Limb (tissue), 2 donors: ENCODE results near the gene SPECC1.
A peak's percentile ranks its signal among the peaks of the same experiment; 100 is the strongest.
"Not testable (repeated sequence)": the region's sequence is repeated elsewhere in the genome, so short reads cannot be mapped to it uniquely, and the experiment has no call there.

Source experiments
- DNase-seq, 2 donors: peaks; one replicate each; pipeline ENCODE4 v3.0.0-alpha.2; 2016; ENCODE audit errors: extremely low spot score in 2 of 2

The SPECC1 gene

GRCh38 chr17:20068445-20068844 is 59.3 kb downstream of the SPECC1 start:
- no peak for DNase-seq

DNA sequence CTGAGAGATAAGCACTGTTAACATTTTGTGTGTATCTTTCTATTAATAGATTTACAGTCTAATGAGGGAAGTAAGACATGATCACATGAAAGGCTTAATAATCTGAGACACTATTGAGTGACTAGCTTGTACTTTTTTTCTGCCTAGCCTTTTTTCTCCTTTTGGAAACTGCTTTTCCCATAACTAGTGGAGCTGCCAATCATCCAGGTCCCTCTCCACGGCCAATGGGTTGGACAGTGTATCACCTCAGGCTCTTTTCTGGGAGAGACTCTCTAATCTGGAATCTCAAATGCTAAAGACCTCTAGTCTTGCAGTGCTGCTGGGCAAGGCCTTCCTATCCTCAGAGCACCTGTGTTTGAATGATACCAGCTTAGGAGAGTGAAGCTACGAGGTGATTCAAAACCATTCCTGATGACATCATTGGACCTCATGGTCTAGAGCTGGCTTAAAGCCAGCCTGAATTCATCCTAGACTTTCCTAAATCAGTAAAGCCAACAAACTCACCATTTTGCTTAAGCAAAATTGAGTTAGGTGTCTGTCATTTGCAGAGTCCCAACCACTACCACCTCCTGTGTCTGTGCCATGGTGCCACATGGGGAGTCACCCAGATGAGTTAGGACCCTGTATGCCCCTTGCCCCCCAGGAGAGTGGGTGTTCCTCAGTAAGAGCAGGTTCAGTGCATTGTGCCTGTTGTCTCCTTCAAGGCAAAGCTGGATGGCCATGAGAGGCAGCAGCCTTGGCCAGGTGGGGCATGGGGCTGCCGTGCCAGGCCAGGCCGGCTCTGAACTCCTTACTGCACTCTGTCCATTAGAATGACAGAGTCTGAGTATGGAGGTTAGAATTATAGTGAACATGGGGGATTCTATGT is 62.9 kb downstream of the SPECC1 start:
- no peak for DNase-seq

- no peak for DNase-seq
These were observed 63.5 kb downstream of the SPECC1 start for GRCh38 chr17:20072692-20072992.

DNA sequence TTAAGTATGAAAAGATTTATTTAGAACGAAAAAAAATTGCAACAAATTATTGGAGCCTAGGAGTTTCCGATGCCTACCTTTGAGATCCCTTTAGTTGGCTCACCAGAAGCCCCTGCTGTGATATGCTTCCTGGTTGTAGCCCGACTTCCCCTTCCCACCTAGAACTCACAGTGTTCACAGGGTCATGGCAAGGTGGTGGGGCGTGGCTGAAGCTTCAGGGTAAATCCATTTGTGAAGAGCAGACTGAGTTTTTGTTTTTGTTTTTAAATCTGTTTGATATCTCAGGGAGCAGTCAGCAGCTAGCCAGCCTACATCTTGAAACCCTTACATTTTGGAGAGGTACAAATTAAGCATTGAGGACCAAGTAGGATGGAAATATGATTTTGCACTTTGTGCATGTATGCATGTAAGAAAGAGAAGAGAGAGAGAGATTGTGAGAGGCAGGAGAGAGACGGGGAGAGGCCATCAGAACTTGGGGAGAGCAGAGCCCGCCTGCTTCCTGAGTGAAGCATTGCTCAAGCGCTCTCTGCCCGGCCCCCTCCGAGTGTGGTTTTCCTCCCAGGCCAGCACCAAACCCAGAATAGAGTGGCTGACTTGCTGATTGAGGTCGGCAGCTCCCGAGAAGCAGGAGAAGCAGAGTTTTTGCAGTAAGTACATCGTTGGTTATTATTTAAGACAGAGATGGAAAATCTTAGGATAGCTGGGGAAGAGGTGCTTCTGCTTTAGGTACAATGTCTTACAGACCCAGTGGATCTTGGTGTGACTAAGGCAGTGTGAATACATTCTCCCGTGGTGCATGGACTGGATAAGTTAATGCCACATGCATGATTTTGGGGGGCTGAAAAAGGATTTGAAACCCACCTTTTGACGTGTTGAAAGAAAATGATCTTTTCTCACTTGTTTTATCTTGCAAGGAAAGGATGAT is 64.2 kb downstream of the SPECC1 start:
- DNase-seq: no peak

DNA sequence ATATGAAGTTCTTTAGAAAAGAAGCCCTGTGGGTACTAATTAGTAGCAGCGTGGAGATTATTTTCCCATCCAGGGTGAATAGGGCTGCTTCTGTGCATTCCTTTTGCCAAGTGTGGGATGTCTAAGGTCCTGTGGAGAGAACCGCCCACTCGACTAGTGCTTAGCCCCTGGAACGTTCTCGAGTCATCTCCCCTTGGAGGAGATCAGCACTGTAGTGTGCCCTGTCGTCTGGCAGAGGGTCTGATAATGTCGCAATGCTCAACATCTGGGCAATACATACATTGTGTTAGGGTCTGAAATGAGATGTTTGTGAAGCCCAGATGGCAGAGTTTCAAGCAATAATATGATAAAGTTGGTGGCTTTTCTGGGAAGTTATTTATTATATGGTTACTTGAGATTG is 64.8 kb downstream of the SPECC1 start:
- no peak for DNase-seq

DNA sequence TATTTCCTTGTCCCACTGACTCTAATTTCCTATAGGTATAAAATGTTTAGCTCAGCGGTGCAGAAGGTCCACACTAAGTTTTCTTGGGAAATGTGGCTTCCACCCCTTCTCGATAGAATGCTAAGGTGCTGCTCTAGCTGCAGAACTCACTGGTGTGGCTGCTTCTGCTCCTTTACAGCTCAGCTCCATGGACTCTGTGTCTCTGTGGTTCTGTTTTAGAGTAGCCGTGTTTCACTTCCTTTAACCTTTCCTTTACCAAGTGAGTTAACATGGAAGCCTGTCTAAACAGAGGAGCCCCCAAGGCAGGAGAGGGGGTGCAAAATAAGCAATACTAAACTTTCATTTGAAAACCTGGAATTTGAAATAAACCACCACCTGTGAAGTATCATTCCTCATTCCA is 65.3 kb downstream of the SPECC1 start:
- DNase-seq: no peak

DNA sequence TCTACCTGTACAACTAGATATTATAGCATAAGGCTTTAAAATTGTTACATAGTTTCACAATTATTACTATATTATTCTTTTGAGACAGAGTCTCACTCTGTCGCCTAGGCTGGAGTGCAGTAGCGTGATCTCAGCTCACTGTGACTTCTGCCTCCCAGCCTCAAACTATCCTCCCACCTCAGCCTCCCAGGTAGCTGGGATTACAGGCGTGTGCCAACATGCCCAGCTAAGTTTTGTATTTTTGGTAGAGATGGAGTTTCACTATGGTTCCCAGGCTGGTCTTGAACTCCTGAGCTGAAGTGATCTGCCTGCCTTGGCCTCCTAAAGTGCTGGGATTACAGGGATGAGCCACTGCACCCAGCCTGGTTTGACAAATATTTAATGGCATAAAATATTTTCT is 67.0 kb downstream of the SPECC1 start:
- not testable (repeated sequence) for DNase-seq

DNA sequence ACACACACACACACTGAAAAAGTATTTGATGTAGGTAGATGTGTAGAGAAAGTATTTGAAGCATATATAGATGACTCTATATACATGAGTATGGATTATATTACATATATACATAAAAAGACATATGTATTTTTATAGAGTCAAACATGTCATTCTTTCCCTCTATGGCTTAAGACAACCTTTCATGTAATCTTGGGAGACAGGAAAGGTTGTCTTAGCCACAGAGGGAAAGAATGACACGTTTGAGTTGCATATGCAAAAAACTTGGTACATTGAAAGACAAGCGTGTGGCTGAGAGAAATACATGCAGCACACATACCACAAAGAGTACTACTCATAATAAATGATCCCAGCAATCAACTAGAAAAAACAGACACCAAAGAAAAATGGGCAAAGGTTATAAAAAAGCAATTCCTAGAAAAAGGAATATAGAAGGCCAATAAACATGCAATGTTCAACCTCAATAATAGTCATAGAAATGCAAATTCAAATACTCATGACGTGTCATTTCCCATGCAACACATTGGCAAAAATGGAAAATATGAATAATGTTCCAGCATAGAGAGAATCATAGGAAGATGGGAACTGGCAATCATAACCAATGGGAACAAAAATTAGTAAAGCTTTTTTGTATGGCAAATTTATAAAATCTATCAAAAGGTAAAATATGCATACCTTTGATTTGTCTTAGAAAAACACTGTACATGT is 69.0 kb downstream of the SPECC1 start:
- no peak for DNase-seq

DNA sequence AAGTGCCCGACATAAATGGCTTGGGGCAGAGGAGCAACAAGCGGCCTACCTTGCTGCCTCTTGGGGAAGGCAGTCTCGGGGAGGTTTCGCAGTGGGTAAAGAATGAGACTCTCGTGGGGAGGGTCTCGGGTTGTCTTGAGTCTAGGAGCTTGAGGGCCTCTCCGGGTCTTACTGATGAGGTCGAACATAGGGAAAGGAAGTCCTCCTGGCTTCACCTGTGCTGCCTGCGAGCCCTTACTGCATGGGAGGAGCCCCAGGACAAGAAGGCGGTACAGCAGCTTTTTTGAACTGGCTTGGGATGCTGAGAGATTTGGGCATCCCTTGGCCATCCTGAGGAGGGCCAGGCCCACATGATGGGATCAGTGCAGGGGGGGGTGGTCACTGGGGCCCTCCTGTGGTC is 71.4 kb downstream of the SPECC1 start:
- no peak for DNase-seq

DNA sequence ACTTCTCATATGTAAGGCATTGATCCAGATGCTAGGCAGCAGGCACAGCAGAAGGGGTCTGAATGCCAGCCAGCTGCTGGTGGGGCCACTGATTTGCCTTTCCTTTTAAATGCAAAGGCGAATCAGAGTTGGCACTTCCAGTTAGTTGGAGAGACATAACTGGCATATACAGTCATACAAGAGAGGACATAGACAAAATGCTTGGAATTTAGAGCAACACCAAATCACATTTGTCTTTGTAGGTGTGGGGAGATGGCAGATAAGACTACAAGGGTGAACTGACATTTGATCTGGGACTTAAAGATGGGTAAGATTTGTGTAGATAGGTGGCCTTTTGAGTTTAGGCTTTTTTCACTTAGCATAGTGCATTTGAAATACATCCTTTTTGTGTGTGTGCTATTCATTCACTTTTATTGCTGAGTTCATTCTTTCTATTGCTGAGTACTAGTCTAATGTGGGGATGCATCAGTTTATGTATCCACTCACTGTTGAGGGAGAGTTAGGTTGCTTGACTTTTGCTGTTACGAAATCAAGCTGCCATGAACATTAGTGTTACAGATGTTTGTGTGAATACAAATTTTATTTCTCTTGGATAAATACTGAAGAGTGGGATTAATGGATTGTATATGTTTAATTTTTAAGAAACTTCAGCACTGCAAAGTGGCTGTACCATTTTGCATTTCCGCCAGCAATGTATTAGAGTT is 74.1 kb downstream of the SPECC1 start:
- no peak for DNase-seq

- DNase-seq: no peak
These were observed 75.6 kb downstream of the SPECC1 start for GRCh38 chr17:20084621-20085282.

- no peak for DNase-seq
These were observed 76.2 kb downstream of the SPECC1 start for GRCh38 chr17:20085283-20085845.

GRCh38 chr17:20086416-20087076 is 77.4 kb downstream of the SPECC1 start:
- no peak for DNase-seq

DNA sequence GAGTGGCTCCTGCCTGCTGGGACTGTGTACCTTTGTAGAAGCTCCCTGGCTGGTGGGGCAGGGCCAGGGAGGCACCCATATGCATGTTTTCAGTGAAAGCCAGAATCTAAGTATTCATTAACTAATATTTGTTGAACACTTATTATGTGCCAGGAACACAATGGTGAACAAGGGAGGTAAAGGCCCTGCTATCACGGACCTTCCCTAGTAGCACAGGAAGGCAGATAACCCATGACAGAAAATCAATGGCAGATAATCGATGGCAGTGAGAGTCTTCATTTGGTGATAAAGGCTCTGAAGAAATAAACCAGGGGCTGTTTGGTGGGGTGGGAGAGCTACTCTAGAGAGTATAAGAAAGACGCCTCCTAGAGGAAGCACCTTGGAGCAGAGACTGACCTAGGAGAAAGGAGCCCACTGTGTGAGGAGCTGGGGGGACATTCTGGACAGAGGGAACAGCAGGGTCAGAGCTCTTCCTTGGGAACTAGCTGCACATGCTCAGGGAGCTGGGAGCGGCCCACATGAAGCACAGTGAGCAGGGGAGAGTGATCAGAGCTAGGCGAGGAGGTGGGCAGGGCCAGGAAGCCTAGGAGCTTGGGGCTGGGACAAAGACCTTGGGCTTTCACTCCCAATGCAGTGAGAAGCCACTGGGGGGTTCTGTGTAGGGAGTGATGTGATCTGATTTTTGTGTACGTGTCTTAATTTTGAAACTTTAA is 78.5 kb downstream of the SPECC1 start:
- DNase-seq: no peak

DNA sequence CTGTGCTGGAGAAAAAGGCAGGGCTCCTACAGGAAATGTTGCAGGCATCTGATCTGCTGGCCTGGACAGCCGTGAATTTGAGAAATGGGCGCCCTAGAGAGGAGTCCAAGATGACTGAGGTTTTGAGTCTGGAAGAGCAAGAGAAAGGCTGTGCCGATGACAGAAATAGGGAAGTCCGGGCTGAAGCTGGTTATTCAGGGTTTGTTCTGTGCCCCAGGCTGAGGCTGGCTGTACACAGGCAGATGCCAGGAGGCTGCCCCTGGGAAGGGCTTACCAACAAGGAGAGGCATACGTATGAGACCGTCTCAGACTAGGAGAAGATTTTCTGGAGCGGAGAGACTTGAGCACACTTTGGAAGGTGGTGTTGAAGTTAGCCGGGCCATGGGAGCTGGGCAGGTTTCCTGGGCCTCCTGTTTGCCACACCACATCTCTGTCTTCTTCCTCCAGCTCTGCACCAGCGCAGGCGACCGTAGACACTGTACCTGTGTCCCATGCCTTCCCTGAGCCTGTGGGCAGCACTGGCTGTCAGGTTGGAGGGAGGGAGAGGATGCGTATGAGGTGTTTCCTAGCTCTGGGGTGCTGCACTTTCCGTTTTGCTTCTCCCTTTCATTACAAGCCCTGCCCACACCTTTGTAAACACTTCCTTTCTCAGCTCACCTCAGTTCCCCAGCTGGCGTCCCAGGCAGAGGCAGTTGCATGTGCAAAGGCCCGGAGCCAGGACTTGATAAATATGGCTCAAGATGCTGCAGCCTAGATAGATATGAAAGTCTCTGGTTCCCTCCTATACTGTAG is 80.8 kb downstream of the SPECC1 start:
- no peak for DNase-seq

DNA sequence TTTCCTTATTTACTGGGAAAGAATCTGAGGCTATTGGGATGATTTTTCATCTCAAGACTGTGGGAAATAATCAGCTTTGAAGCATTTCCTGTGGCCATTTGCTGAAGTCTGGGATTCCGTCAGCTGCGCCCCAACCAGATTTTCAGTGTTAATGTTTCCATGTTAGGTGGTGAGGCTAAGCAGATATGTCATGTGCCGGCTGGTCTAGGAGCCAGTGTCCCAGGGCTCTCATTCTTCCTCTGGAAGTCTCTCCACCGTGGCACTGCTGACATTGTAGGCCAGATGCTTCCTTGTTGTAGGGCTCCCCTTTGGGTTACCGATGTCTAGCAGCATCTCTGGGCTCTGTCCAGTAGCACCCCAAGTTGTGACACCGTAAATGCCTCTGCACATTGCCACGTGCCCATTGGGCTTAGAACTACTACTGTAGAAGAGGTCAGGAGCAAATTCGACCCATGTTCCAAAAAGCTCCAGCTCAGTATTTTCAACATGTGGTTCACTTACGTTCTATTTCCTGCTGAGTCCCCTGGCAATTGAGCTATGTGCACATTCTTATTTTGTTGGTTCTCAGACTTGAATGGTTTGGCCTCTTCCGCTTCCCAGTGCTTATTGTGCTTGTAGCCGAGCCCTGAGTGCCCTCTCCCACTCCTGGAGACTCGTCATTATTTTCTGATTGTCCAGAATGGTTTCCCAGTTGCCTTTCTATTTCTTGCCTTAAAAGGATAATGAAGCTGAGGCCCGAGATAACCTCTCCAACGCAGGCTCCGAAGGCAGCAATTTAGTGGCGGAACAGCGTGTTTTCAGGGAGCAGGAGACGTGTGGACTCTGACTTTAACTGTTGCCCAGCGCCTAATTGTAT is 82.2 kb downstream of the SPECC1 start:
- DNase-seq: peak in 1 of 2 donors; percentile 71

- DNase-seq: no peak
These were observed 83.2 kb downstream of the SPECC1 start for GRCh38 chr17:20092261-20092867.
